Stimulated activated CD4-positive, alpha-beta T cell treated with anti-CD3 and anti-CD28 coated beads, Interleukin-4, amount 100 ng/mL, for 4 hours (primary cell): Measurements from ENCODE around the gene FUT6.
"Not testable (repeated sequence)": the region's sequence is repeated elsewhere in the genome, so short reads cannot be mapped to it uniquely, and the experiment has no call there.

ENCODE experiments used
- DNase-seq, 2 experiments: peaks; one replicate each; pipeline ENCODE4 v3.0.0-alpha.2; 2020

The FUT6 gene, protein sequence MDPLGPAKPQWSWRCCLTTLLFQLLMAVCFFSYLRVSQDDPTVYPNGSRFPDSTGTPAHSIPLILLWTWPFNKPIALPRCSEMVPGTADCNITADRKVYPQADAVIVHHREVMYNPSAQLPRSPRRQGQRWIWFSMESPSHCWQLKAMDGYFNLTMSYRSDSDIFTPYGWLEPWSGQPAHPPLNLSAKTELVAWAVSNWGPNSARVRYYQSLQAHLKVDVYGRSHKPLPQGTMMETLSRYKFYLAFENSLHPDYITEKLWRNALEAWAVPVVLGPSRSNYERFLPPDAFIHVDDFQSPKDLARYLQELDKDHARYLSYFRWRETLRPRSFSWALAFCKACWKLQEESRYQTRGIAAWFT

DNA sequence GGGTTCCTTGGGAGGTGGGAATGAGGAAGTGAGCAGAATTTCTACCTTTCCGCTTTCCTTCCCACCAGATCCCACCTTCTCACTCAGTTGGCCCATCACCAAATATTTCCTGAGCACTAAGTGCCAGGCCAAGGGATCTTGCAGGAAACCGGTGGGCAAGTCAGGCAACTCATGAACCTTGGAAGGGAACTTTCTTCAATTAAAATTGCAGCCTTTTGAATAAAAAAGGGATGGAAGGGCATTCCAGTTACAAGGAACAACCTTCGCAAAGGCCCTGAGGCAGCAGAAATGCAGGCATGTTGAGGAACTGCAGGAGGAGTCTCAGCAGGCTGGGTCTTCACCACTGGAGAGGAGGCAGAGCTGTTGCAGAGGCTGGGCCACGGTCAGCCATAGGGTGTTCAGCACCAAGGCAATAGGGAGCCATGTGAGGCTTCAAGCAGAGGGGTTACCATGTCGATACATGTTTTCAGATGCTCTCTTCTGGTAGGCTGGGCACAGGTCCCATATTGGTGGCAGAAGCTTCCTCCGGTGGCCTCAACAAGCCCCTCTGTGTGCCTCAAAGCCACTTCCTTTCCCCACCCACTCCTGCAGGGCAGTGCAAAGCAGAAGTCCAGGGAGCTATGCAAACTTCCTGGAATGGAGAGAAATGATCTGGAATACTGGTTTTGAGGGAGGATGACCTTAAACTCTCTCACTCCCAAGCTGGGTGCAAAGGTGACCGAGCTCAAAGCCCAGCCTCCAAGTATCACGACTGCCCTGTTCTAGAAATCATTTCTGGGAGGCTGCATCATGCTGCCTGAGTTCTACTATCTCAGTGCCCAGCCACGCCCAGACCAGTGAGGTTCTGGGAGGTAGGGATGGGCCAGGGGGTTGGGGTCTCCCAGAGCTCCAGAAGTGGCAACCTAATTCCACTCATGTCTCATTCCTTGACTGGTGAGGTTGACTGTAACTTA lies at the start of gene FUT6:
FUT6 (minus strand) TSS at position 638 of the 953 bp plus-strand sequence. CDS start 7,135 bp downstream, outside the sequence.
- DNase-seq, result no peak

DNA sequence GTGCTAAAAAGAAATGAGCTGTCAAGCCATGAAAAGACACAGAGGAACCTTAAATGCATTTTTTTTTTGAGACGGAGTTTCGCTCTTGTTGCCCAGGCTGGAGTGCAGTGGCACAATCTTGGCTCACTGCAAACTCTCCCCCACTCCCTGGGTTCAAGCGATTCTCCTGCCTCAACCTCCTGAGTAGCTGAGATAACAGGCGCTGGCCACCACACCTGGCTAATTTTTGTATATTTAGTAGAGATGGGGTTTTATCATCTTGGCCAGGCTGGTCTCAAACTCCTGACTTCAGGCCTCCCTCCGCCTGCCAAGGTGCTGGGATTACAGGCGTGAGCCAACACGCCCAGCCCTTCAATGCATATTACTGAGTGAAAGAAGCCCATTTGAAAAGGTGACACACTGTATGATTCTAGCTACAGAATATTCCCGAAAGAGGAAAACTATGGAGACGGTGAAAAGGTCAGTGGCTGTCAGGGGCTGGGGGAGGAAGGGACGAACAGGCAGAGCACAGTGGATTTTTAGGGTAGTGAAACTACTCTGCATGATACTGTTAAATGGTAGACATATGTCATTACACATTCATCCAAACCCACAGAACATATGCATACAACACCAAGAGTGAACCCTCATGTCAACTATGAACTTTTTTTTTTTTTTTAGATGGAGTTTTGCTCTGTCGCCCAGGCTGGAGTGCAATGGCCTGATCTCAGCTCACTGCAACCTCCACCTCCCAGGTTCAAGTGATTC lies 44.7 kb upstream of the FUT6 start:
- DNase-seq, result not testable (repeated sequence)

GRCh38 chr19:5883157-5883873 lies 43.8 kb upstream of the FUT6 start:
- DNase-seq, result not testable (repeated sequence)

DNA sequence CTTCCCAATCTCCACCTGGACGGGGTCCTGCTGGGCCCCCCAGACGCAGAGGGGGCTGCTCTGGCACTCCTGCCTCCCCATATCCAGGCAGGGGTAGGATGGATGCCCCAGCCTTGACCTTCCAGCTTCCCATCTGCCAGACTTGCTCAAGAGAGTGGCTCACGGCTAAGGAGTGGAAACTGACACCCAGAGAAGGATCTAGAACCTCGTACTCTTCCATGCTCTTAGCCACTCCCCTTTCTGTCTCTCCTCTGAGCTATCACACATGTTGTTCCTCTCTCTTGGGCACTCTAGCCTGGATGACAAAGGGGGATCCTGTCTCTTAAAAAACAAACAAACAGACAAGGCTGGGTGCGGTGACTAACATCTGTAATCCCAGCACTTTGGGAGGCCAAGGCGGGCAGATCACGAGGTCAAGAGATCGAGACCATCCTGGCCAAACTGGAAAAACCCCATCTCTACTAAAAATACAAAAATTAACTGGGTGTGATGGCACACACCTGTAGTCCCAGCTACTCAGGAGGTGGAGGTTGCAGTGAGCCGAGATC lies 43.0 kb upstream of the FUT6 start:
- no peak for DNase-seq

GRCh38 chr19:5881543-5882299 lies 42.2 kb upstream of the FUT6 start:
- DNase-seq, result no peak

- no peak for DNase-seq
Measured at GRCh38 chr19:5880604-5881078, 41.1 kb upstream of the FUT6 start.

DNA sequence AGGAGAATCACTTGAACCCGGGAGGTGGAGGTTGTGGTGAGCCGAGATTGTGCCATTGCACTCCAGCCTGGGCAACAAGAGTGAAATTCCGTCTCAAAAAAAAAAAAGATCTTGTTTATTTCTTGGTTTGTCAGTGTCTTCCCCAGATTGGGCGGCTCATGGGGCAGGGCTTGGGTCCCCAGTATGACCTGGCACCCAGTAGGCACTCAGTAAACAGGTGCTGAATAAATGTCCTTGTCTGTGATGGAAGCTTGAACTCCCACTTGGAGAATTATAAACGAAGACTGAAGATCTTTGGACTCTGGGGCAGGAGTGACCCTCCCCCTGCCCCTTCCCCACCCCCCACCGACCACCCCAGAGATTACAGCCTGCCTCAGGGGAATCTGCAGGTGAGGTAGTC lies 40.7 kb upstream of the FUT6 start:
- DNase-seq, result no peak

DNA sequence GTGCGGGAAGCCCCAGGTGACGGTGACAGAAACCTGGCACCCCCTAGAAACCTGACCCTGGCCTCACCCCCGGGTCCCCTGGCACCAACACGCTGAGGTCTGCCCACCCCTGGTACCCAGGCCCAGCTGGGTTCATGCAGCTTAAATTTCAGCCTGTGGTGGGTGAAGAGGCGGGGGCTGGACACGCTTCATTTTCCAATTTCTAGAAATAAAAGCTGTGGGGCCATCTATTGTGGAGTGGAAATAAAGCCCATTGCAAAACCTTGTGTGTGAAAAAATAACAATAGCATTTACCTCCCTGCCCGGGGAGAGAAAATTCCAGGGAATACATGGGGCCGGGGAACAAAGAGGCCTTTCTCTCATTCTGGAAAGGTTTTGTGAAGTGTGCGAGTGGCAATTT lies 38.4 kb upstream of the FUT6 start:
- DNase-seq, result no peak

DNA sequence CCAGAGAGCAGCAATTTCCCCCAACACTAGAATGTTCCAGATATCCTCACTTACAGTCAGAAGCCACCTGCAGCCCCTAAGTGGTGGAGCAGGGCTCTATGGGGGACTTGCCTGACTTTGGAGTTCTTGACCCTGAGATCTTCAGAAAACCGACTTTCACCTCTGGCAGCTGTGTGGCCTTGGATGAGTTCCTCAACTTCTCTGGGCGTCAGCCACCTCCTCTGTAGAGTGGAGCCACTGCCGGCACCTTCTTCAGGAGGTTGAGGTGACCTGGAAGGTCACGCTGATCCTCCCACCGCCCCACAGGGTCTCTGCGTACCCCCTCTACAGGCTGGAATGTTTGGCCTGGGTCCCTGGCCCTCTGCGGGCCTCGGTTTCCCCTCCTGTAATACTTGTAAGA lies 37.9 kb upstream of the FUT6 start:
- DNase-seq, result no peak

DNA sequence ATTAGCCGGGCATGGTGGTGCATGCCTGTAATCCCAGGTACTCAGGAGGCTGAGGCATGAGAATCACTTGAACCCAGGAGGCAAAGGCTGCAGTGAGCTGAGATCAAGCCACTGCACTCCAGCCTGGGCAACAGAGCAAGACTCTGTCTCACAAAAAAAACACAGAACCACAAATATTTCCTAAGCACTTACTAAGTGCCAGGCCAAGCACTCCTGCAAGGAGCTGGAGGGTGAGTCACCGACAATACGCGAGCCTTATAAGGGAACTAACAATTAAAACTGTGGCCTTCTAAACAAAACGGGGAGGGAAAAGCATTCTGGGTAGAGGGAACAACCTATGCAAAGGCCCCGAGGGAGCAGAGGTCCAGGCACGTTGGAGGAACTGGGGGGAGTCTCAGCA lies 35.0 kb upstream of the FUT6 start:
- DNase-seq, result not testable (repeated sequence)

- no peak for DNase-seq
Measured at GRCh38 chr19:5873617-5874199, 34.2 kb upstream of the FUT6 start.

DNA sequence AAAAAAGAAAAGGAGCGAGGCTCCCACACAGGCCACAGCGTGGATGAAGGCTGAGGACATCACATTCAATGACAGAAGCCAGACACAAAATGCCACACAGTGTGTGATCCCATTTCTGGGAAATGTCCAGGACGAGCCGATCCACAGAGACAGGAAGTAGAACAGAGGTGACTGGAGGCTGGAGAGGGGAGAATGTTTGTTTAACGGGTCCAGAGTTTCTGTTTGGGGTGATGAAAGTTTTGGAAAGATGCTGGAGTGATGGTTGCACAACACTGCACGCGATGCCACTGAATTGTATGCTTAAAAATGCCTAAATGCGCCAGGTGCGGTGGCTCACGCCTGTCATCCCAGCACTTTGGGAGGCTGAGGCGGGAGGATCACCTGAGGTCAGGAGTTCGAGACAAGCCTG lies 31.5 kb upstream of the FUT6 start:
- no peak for DNase-seq

- DNase-seq, result no peak
Measured at GRCh38 chr19:5867201-5868136, 28.0 kb upstream of the FUT6 start.

GRCh38 chr19:5865772-5866171 lies 26.3 kb upstream of the FUT6 start:
- DNase-seq, result no peak

GRCh38 chr19:5864725-5865486 lies 25.4 kb upstream of the FUT6 start:
- no peak for DNase-seq

- no peak for DNase-seq
Measured at GRCh38 chr19:5864013-5864720, 24.7 kb upstream of the FUT6 start.

- no peak for DNase-seq
Measured at GRCh38 chr19:5863030-5863665, 23.6 kb upstream of the FUT6 start.
